ENCODE results near the gene MTMR10.

GRCh38 chr15:30929064-30929669 is 62.3 kb downstream of the MTMR10 start:
- TF ChIP-seq CTCF (IDR thresholded peaks at IDR 0.05; ENCODE audit: poor library complexity, severe bottlenecking): no peak
- no peak for TF ChIP-seq EZH2 (IDR thresholded peaks at IDR 0.05; ENCODE audit: borderline replicate concordance, insufficient read depth, low read length, poor library complexity, severe bottlenecking)
- TF ChIP-seq RAD21 (conservative IDR thresholded peaks at IDR 0.05): no peak
- no peak for TF ChIP-seq POLR2AphosphoS5 (IDR thresholded peaks at IDR 0.05)

Measured in neural cell (in vitro differentiated cells).